NCI-H1694 treated with DMSO at 0.1 percent for 48 hours (cell line): ENCODE measurements around the gene NFKBIZ.
"Not testable (repeated sequence)": the region's sequence is repeated elsewhere in the genome, so short reads cannot be mapped to it uniquely, and the experiment has no call there.

ENCODE experiments used
- DNase-seq: peaks from one replicate; lab custom pipeline; 2025; lab: John Stamatoyannopoulos, UW

Gene NFKBIZ

GRCh38 chr3:101876142-101876541, 26.8 kb downstream of the NFKBIZ start:
- no peak for DNase-seq

- DNase-seq = no peak
Measured at GRCh38 chr3:101878589-101878988, 29.3 kb downstream of the NFKBIZ start.

- no peak for DNase-seq
Measured at GRCh38 chr3:101879102-101879501, 29.8 kb downstream of the NFKBIZ start.

- no peak for DNase-seq
Measured at GRCh38 chr3:101879623-101880284, 30.4 kb downstream of the NFKBIZ start.

GRCh38 chr3:101884776-101885175, 35.5 kb downstream of the NFKBIZ start:
- DNase-seq = no peak

GRCh38 chr3:101885584-101885983, 36.3 kb downstream of the NFKBIZ start:
- DNase-seq = not testable (repeated sequence)

GRCh38 chr3:101886626-101887025, 37.3 kb downstream of the NFKBIZ start:
- no peak for DNase-seq

GRCh38 chr3:101888653-101889052, 39.3 kb downstream of the NFKBIZ start:
- DNase-seq = no peak

- DNase-seq = no peak
Measured at GRCh38 chr3:101890716-101891115, 41.4 kb downstream of the NFKBIZ start.

- no peak for DNase-seq
Measured at GRCh38 chr3:101892648-101893047, 43.3 kb downstream of the NFKBIZ start.

GRCh38 chr3:101896083-101896757, 46.9 kb downstream of the NFKBIZ start:
- DNase-seq = no peak

- DNase-seq = no peak
Measured at GRCh38 chr3:101897013-101897412, 47.7 kb downstream of the NFKBIZ start.

- DNase-seq = no peak
Measured at GRCh38 chr3:101898039-101898438, 48.7 kb downstream of the NFKBIZ start.

GRCh38 chr3:101898752-101899169, 49.4 kb downstream of the NFKBIZ start:
- no peak for DNase-seq

GRCh38 chr3:101900316-101900715, 51.0 kb downstream of the NFKBIZ start:
- DNase-seq = no peak

GRCh38 chr3:101900736-101901135, 51.4 kb downstream of the NFKBIZ start:
- DNase-seq = no peak

- DNase-seq = no peak
Measured at GRCh38 chr3:101902041-101902440, 52.7 kb downstream of the NFKBIZ start.

- DNase-seq = no peak
Measured at GRCh38 chr3:101903451-101903871, 54.1 kb downstream of the NFKBIZ start.

GRCh38 chr3:101905573-101905972, 56.3 kb downstream of the NFKBIZ start:
- DNase-seq = not testable (repeated sequence)
